GM12878 (cell line): Measurements from ENCODE around the gene CHST15. TPM values are rescaled to one million over a fixed set of nuclear protein-coding genes. Genes with fewer than 3 reads are reported as not detected.

Experiments
- ATAC-seq: fragments of 200-7000 bp; cut with Tn5 transposase; 3 replicates; pipeline ENCODE4 v1.9.1; 2020; ENCODE audit warnings: mild to moderate bottlenecking, moderate library complexity
- BruUV-seq: library from RNA; stranded (reverse); fragments of 400-500 nt; replicated peaks from 2 replicates; lab custom pipeline; 2021; lab: Mats Ljungman, UMichigan
- CTCF ChIA-PET: fragments of 300-600 bp; sonication (Branson Sonifier 250); formaldehyde crosslinking; extraction: SDS; loops from one replicate; lab custom pipeline; 2021; ENCODE audit warnings: inconsistent platforms; lab: Yijun Ruan, JAX
- POLR2A ChIA-PET: fragments of 350-600 bp; formaldehyde crosslinking; extraction: SDS; loops from one replicate; lab custom pipeline; 2021; ENCODE audit warnings: inconsistent platforms; lab: Charles Lee
- RAD21 ChIA-PET: fragments of 300-600 bp; sonication (Branson Sonifier 250); formaldehyde crosslinking; loops from one replicate; lab custom pipeline; 2023; ENCODE audit warnings: antibody characterized with exemption; ENCODE audit not compliant: unreplicated experiment; lab: Charles Lee
- SMC1A ChIA-PET: fragments of 300-600 bp; sonication (Branson Sonifier 250); formaldehyde crosslinking; loops from one replicate; lab custom pipeline; 2023; ENCODE audit not compliant: unreplicated experiment, uncharacterized antibody; lab: Charles Lee
- DNase-seq: peaks from one replicate; pipeline ENCODE4 v3.0.0-alpha.2; 2011; ENCODE audit warnings: low read depth, low spot score
- FAIRE-seq: peaks from 3 replicates; lab custom pipeline; 2011; peaks lifted over from hg19 to GRCh38; lab: Jason Lieb, UNC
- H2AFZ ChIP-seq: 2 replicates; pipeline ENCODE4 v1.6.0; 2011; ENCODE audit warnings: low read depth, low read length, control low read depth; ENCODE audit not compliant: control insufficient read depth
- H3K27ac ChIP-seq: 2 replicates; pipeline ENCODE4 v1.5.1; 2011; ENCODE audit warnings: control low read depth; ENCODE audit not compliant: control insufficient read depth, insufficient read depth
- H3K27me3 ChIP-seq, 2 experiments: replicated peaks in 1 of 2; 2 replicates each; pipeline versions ENCODE4 v1.6.0 to v1.6.1; 2011; ENCODE audit warnings: low read length in 1 of 2; ENCODE audit not compliant: control insufficient read depth in 2 of 2, insufficient read depth in 2 of 2
- H3K36me3 ChIP-seq, 2 experiments: 2 replicates each; pipeline ENCODE4 v1.5.1; 2011; ENCODE audit warnings: low read length in 1 of 2; ENCODE audit not compliant: control insufficient read depth in 2 of 2, insufficient read depth in 2 of 2
- H3K4me1 ChIP-seq: 2 replicates; pipeline ENCODE4 v1.6.1; 2011; ENCODE audit warnings: mild to moderate bottlenecking, low read length, moderate library complexity, mixed read lengths; ENCODE audit not compliant: control insufficient read depth, insufficient read depth
- H3K4me2 ChIP-seq: 2 replicates; pipeline ENCODE4 v1.6.0; 2011; ENCODE audit warnings: control low read depth; ENCODE audit not compliant: control insufficient read depth, insufficient read depth
- H3K4me3 ChIP-seq: fragments of 200-600 bp; sonication (generic); 2 replicates; pipeline ENCODE4 v1.5.1; 2016
- H3K79me2 ChIP-seq: 2 replicates; pipeline ENCODE4 v1.6.0; 2011; ENCODE audit warnings: low read length; ENCODE audit not compliant: control insufficient read depth, insufficient read depth
- H3K9ac ChIP-seq: 2 replicates; pipeline ENCODE4 v1.8.0; 2011; ENCODE audit warnings: low read length, control low read depth, mixed read lengths; ENCODE audit not compliant: control insufficient read depth, insufficient read depth
- H3K9me3 ChIP-seq: replicated peaks from 3 replicates; pipeline ENCODE4 v1.5.1; 2011; ENCODE audit warnings: mild to moderate bottlenecking, low read length; ENCODE audit not compliant: control insufficient read depth, insufficient read depth
- H4K20me1 ChIP-seq: 2 replicates; pipeline ENCODE4 v1.6.0; 2011; ENCODE audit not compliant: control insufficient read depth, insufficient read depth
- CTCF ChIP-seq, 3 experiments: IDR thresholded peaks in 2 of 3; conservative IDR thresholded peaks in 1 of 3; 2 replicates each; pipeline ENCODE4 v1.5.1; 2011; ENCODE audit warnings: low read depth in 3 of 3, low read length in 3 of 3, mild to moderate bottlenecking in 3 of 3, control low read depth in 2 of 3, moderate library complexity in 2 of 3, inconsistent platforms in 1 of 3, mixed read lengths in 1 of 3; ENCODE audit not compliant: control insufficient read depth in 2 of 3, insufficient read depth in 1 of 3; ENCODE audit errors: extremely low read depth in 1 of 3
- CUX1 ChIP-seq: IDR thresholded peaks from 2 replicates; pipeline ENCODE4 v1.6.1; 2012; ENCODE audit warnings: improper control_type of control experiment, low read depth, low read length; ENCODE audit not compliant: insufficient replicate concordance
- EZH2 ChIP-seq: IDR thresholded peaks from 2 replicates; pipeline ENCODE4 v1.6.1; 2012; ENCODE audit warnings: low read depth, mild to moderate bottlenecking, control low read depth, inconsistent platforms, low read length, borderline replicate concordance; ENCODE audit not compliant: control insufficient read depth
- FOXM1 ChIP-seq: IDR thresholded peaks from 2 replicates; pipeline ENCODE4 v1.6.1; 2012; ENCODE audit warnings: low read depth, mild to moderate bottlenecking, inconsistent platforms, low read length, moderate library complexity
- IKZF2 ChIP-seq, 2 experiments: fragments of 450-650 bp; IDR thresholded peaks; 2 replicates each; pipeline ENCODE4 v1.6.1; 2017; ENCODE audit warnings: mild to moderate bottlenecking in 2 of 2, moderate library complexity in 2 of 2
- JUND ChIP-seq: IDR thresholded peaks from 2 replicates; pipeline ENCODE4 v1.6.1; 2012; ENCODE audit warnings: low read depth, mild to moderate bottlenecking, low read length, improper control_type of control experiment, moderate library complexity
- KDM1A ChIP-seq: fragments of 200-600 bp; sonication (generic); IDR thresholded peaks from 2 replicates; pipeline ENCODE4 v1.6.1; 2016; ENCODE audit warnings: borderline replicate concordance
- PAX8 ChIP-seq: fragments of 450-650 bp; IDR thresholded peaks from 2 replicates; pipeline ENCODE4 v1.6.1; 2017; ENCODE audit warnings: mild to moderate bottlenecking, moderate library complexity
- WGBS: methylation state at CpG from one replicate; pipeline ENCODE4 v1.1.6; 2016; ENCODE audit warnings: low lambda C conversion rate; ENCODE audit not compliant: insufficient replicate concordance, insufficient coverage; ENCODE audit errors: missing lambda C conversion rate; 5-methylcytosine and 5-hydroxymethylcytosine counted together
- in situ Hi-C: fragments of 300-500 bp; cut with MboI; formaldehyde crosslinking; loops from 9 replicates; pipeline ENCODE4 v1.14.3; 2018; ENCODE audit warnings: mixed read lengths
- intact Hi-C: fragments of 100-400 bp; cut with micrococcal nuclease; formaldehyde crosslinking; loops from one replicate; pipeline ENCODE4 v1.14.2; 2022; ENCODE audit not compliant: unreplicated experiment
- polyA plus RNA-seq, 11 experiments: library from polyadenylated mRNA; depleted of rRNA in 4 of 11; unstranded in 6 of 11; stranded (reverse) in 5 of 11; fragments of >200 nt; fragmentation: Nextera tagmentation in 4 of 11; fragmentation: Illumina TruSeq in 1 of 11; extraction: Ambion mirVana in 4 of 11; extraction: Trizol in 1 of 11; gene quantifications; 1 replicate in 1 of 11; 2 replicates in 10 of 11; pipeline versions ENCODE4 v1.2.1 to v1.2.3, GENCODE V29; 2011 to 2016; ENCODE audit warnings: inconsistent platforms in 2 of 11, missing spikeins in 2 of 11, low read depth in 1 of 11
- total RNA-seq, 4 experiments: library from RNA; depleted of rRNA in 3 of 4; stranded (reverse); fragments of >200 nt in 3 of 4; fragmentation: Illumina TruSeq in 1 of 4; extraction: Trizol in 1 of 4; gene quantifications; 2 replicates each; pipeline versions ENCODE4 v1.2.1 to v1.2.3, GENCODE V29; 2013 to 2021

CHST15 gene
- total and polyA plus RNA-seq, 10 of the 15 experiments (the other 5 are each of a cell fraction or from before 2014, with no cell fraction given): 0.02 to 0.53 (median 0.05) TPM; not detected in 1

DNA sequence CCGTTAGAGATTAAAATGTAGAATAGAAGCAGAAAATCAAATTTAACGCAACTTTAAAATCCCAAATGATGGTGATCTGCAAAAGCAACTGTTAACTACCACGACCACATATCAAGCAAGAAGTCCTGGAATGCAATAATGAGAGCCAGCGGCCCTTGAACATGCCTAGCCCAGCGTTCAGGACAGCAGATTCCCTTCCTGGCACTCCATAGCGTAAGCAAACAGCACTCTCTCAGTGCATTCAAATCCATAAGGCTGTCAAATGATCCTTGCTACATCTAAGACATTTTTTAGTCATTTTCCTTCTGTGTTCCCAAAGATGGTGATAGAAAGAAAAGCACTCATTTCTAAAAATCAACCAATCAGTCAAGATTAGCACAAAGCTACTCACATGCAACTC is 48.1 kb downstream of the CHST15 start (continued):
- TF ChIP-seq CUX1 (no peak), PAX8 (no peak), FOXM1 (no peak), JUND (no peak), EZH2 (no peak), IKZF2 (IDR thresholded peaks at IDR 0.05) (no peak)

DNA sequence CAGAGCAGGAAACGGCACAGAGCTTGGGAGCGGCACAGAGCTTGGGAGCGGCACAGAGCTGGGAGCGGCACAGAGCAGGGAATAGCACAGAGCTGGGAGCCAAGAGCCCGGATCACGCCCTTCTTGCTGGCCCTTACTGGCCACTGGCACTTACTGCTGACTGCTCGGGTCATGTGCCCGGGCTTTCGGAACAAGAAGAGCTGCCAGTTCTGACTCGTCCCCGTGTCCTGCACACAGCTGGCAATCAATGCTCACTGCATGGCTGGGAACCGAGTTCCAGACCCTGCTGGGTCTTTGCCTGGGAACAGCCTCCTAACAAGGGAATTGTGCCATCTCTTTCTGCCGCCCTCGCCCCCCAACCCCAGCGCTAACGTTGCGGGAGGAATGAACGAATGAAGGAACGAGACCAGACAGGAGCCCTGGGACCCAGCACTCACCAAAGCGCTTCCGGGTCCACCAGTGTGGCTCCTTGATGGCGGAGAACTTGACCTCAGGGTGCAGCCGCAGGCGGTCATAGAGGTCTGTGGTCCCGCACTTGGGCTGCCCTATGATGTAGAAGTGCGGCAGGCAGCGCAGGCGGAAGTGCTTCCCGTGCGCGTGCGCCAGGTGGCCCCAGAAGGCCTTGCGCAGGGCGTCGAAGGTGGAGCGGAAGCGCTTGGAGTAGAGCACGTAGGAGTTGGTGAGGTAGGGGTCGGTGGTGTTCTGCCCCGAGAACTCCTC is 49.1 kb downstream of the CHST15 start:
- no peak for DNase-seq
- ATAC-seq: no peak
- peaks cover 19% of the 10 kb centered on the region for H3K4me1 ChIP-seq
- FAIRE-seq: no peak
- H4K20me1 ChIP-seq: no peaks in the 10 kb centered on the region
- in situ Hi-C loops: no loop called here
- ChIA-PET RAD21 (interaction anchor here (1.0 to 1.8 kb wide), 4 partner anchors 8 to 241 kb away, joined by 3 to 7 read pairs (median 5); no protein-coding TSS in a partner anchor), POLR2A (no interaction called here), CTCF (interaction anchor here (1.0 kb wide), 1 partner anchor 50 kb away, joined by 3 read pairs; no protein-coding TSS in a partner anchor), SMC1A (interaction anchor here (1.0 to 2.1 kb wide), 5 partner anchors 8 to 246 kb away, joined by 3 to 6 read pairs (median 5); no protein-coding TSS in a partner anchor)
- WGBS: 86% methylated on average over 40 of the region's 40 CpGs
- no peak overlapping the region for H2AFZ ChIP-seq
- no peaks in the 10 kb centered on the region for H3K36me3 ChIP-seq
- no peak overlapping the region for H3K9ac ChIP-seq
- no peaks in the 10 kb centered on the region for H3K79me2 ChIP-seq
- no peaks in the 10 kb centered on the region; the same call in 2 of the 3 replicates for H3K9me3 ChIP-seq
- H3K4me3 ChIP-seq: no peak overlapping the region
- no peak overlapping the region for H3K4me2 ChIP-seq
- no peak overlapping the region for H3K27ac ChIP-seq
- BruUV-seq: no TSS peak
- no peak for TF ChIP-seq CTCF (IDR thresholded peaks at IDR 0.05 in 2 of 3, conservative IDR thresholded peaks at IDR 0.05 in 1 of 3; ENCODE audit: control insufficient read depth in 2 of 3, extremely low read depth in 1 of 3, insufficient read depth in 1 of 3, low read depth in 3 of 3, low read length in 3 of 3)
- no peak for TF ChIP-seq KDM1A
- intact Hi-C loops: no loop called here
- H3K27me3 ChIP-seq: no peaks in the 10 kb centered on the region; a peak in 1 of 4 replicates
